OCI-LY3 (cell line): ENCODE results near the gene RPS6KL1.

Source experiments
- CTCF ChIP-seq: fragments of 200-600, 300-600 bp; sonication (generic); IDR thresholded peaks from 2 replicates; pipeline ENCODE4 v1.5.1; 2014; ENCODE audit warnings: antibody characterized with exemption, low read length, low read depth
- EZH2phosphoT487 ChIP-seq: fragments of 200-600 bp; shearing (Covaris generic); IDR thresholded peaks from 2 replicates; pipeline ENCODE4 v1.6.1; 2018; ENCODE audit warnings: antibody characterized with exemption, mixed run types, low read depth

GRCh38 chr14:74879427-74880182 is 43.5 kb downstream of the RPS6KL1 start:
- TF ChIP-seq EZH2phosphoT487 (no peak), CTCF (no peak)
